HG03460 (cell line): Measurements from ENCODE around the gene ARL11.
"Not testable (repeated sequence)": the region's sequence is repeated elsewhere in the genome, so short reads cannot be mapped to it uniquely, and the experiment has no call there.

Experiments used
- ATAC-seq: cut with Tn5 transposase; IDR thresholded peaks from one replicate; pipeline ENCODE4 v1.9.1; 2021; ENCODE audit not compliant: unreplicated experiment

ARL11 gene

DNA sequence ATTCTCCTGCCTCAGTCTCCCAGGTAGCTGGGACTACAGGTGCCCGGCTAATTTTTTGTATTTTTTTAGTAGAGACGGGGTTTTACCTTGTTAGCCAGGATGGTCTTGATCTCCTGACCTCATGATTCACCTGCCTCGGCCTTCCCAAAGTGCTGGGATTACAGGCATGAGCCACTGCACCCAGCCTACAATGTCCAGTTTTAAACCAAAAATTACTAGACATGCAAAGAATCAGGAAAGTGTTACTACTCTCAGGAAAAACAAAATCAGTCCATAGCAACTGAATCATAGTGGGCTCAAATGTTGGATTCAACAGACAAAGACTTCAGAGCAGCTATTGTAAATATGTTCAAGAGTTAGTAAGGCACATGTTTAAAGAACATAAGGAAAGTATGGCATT is 16.3 kb upstream of the ARL11 start:
- ATAC-seq = not testable (repeated sequence)

DNA sequence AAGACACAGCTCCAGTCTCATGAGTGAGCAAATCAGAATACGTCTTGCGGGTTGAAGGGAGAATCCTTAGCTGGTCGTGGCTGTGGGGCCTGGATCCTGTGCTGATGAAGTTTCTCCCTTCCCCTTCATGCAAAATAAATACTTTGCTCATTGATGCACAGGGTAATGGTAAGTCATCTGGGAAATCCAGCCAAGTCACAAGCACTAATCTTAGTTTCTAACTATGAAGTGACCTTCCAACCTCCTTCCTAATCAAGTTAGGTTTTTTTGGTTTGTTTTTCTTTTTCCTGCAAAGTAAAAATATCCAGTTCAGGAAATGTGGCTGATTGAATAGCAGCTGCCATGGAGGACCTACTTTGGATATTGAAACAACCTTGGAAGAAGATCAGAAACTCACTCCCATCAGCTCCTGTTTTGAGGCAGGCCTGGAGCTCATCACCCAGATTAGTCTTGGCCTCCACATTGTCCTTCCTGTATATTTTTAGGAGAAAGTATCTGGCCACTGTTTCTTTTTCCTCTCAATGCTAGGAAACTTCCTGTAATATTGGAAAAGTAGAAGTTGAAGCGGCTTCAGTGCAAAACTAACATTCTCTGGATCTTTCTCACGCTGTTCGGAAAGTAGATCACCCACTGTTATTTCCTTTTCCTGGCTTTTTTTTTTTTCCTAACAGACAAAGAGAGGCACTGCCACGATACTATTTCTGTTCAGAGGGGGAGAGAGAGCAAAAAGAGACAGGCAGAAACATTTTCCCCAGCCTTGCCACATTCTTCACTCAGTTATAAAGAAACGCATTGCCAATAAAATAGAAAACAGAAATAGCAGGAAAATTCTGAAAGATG is 12.3 kb upstream of the ARL11 start:
- ATAC-seq = no peak

DNA sequence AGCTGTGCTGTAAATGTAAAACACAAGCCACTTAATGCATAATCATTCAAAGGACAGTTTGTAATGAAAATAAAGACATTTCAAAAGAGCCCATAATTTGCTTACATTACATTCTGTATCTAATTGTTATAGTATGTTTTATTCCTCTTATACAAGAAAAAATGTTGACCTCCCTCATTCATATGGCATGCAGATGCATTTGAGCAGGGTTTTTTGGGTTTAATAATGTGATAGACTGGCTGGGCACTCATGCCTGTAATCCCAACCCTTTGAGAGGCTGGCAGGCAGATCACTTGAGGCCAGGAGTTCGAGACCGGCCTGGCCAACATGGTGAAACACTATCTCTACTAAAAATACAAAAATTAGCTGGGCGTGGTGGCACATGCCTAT is 11.6 kb upstream of the ARL11 start:
- no peak for ATAC-seq

DNA sequence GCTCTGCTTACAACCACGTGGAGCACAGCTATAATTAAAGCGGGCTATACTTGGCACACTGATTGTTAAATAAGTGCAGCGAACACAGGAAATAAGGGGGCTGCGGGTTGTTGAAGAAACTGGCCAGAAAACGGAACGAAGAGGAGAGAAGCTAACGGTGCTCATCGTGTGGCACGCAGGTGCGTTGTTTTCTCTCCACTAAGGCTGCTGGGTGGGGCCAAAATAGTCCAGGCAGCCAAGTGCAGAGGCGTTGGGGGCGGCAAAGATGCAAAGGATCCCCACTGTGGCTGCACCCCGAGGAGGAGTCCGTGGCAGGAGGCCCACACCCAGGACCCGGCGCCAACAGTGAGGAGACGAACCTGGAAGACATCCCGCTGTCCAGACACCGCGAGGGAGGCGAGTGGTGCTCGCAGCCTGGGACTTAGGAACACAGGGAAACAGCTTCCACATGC is 8.1 kb upstream of the ARL11 start:
- no peak for ATAC-seq

DNA sequence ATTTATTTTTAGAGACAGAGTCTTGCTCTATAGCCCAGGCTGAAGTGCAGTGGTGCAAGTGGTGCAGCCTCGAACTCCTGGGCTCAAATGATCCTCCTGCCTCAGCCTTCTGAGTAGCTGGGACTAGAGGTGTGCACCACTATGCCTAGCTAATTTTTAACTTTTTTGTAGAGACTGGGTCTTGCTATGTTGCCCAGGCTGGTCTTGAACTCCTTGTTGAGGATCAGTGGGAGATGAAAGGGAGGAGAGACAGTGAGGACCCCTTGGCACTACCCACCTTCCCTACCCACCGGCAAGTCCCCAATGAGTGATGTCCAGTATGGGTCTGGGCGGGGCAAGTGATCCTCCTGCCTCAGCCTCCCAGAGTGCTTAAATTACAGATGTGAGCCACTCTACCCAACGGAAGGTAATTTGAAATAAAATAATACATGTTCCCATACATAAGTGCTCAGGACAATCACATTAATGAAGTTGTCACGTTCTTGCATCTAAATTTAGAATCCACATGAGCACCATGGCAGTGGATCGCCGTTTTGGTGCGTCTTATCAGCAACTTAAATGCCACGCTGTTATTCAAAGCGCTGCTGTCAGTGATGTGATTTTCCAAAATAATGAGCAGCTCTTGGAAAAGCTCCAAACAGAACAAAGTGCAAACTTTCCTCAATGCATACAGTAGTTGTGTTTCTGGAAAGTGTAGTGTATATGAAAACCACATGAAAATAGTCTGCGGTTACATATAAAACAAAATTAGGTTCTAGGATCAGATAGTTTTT is 5.9 kb upstream of the ARL11 start:
- no peak for ATAC-seq

DNA sequence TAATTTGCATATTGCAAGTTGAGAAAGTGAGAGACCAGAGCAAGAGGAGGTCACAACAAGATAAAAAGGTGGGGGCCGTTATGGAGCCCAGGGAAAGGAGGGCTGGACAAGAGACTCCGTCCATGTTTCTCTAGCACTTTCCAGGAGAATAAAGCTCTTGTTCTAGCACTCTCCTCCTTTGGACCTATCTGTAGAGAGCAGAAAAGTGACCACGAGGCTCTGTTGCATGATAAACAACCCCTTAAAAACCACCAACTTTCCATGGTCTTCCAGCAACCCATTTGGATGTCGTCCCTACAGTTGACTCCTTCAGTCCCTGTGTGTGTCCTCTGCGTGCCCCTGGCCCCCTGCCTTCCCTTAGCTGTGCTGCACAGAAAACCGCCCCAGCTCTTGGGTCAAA is 4.1 kb upstream of the ARL11 start:
- no peak for ATAC-seq

DNA sequence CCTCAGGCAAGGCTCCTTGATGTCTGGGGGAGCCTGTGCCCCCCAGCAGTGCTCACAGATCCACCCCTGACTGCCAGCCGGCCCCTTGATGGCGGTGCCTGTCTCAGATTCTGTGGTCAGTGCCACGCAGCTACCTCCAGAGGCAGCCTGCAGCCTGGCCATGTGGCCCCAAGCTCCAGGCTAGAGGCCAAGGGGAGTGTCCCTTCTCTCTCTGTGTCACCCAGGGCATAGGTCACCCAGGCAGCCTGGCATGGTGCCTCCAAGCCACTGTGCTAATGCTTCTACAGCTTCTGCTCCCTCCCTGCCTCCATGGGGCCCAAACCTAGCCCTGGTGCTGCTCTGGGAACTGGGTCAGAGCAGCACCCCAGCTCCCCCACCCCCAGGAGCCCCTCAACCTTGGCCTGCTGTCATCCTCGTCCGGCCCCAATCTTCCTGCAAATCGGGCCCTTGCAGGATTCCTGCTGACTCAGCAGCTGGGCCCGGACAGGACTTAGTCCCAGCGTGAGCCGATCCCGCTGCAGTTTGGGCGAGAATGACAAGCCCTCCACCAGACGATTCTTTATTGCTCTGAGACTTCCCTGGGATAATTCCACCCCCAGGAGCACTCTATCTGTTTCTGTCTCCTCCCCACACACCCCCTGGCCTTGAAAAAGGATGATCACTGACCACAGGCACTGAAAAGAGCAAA is 2.8 kb upstream of the ARL11 start:
- ATAC-seq = no peak

DNA sequence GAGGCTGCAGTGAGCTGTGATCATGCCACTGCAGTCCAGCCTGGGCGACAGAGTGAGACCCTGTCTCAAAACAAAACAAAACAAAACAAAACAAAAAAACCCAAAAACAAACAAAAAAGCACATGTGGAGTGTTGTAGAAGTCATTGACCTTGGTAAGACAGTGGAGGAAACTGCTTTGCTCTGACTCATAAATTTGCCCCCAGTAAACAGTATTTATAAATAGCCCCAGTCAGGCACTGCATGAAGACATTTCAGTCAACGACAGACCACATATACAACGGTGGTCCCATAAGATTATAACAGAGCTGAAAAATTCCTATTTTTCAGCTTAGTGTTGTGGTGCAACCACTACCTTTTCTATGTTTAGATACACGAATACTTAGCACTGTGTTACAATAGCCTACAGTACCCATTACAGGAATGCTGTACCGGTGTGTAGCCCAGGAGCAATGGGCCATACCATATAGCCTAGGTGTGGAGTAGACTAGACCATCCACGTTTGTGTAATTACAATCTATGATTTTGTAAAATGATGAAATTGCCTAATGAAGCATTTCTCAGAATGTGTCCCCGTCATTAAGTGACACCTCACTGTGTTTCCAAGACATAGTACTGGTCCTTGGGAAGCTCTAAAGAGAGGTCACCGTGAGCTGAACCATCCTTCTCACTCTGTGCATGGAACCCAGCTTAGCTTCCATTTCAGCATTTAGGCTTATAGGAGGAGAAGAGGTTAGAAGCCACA is 1.1 kb downstream of the ARL11 start:
- ATAC-seq = no peak

DNA sequence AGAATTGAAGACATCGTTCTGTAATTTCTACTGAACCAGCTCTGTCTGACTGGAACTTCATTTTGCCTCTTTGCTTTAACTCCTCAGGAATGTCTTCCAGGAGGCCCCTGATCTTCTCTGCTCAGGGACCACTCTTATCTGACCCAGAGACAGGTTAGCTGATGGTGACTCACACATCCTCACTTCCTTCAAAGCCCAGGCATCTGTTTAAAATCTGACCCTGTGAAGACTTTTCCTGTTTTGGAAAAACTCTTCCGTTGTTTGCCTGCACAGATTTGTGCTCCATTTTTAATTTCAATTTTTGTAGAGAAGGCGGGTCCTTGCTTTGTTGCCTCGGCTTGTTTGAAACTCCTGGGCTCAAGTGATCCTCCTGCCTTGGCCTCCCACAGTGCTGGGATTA is 1.6 kb downstream of the ARL11 start:
- no peak for ATAC-seq

DNA sequence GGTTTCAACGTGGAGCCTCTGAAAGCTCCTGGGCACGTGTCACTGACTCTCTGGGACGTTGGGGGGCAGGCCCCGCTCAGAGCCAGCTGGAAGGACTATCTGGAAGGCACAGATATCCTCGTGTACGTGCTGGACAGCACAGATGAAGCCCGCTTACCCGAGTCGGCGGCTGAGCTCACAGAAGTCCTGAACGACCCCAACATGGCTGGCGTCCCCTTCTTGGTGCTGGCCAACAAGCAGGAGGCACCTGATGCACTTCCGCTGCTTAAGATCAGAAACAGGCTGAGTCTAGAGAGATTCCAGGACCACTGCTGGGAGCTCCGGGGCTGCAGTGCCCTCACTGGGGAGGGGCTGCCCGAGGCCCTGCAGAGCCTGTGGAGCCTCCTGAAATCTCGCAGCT is 2.3 kb downstream of the ARL11 start:
- no peak for ATAC-seq

DNA sequence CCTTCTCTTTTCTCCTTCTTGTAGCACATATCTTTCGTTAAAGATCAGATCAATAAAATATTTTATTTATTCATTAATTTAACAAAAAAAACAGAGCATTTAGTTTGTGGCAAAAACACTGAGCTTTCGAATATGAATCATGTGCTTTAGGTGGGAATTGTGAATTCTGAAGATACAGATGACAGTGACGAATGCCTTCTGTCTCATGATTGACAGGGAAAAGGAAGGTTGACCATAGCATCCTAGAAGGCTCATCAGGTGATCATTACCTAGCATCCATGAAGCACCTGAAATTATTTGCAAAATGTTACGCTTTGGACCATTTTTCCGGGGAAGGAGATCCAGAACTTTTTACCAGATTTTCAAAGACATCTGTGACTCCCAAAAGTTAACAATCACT is 3.8 kb downstream of the ARL11 start:
- no peak for ATAC-seq

DNA sequence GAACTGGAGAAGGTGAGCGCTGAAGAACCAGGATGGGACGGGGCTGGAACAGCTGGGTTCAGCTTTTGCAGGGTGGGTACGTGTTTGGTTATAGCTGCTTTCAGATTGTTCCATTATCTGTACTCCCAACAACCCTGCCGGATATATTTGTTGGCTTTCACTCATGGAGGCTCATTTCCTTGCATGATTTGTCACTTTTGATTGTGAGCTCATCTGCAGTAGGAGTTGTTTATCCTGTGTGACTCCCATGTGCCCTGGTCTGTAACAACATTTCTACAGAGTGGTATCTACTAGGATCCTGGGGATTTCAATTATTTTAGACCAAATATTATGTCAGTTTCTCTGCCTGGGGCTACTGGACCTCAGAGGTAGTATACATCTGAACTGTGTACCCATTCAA is 5.4 kb downstream of the ARL11 start:
- no peak for ATAC-seq

DNA sequence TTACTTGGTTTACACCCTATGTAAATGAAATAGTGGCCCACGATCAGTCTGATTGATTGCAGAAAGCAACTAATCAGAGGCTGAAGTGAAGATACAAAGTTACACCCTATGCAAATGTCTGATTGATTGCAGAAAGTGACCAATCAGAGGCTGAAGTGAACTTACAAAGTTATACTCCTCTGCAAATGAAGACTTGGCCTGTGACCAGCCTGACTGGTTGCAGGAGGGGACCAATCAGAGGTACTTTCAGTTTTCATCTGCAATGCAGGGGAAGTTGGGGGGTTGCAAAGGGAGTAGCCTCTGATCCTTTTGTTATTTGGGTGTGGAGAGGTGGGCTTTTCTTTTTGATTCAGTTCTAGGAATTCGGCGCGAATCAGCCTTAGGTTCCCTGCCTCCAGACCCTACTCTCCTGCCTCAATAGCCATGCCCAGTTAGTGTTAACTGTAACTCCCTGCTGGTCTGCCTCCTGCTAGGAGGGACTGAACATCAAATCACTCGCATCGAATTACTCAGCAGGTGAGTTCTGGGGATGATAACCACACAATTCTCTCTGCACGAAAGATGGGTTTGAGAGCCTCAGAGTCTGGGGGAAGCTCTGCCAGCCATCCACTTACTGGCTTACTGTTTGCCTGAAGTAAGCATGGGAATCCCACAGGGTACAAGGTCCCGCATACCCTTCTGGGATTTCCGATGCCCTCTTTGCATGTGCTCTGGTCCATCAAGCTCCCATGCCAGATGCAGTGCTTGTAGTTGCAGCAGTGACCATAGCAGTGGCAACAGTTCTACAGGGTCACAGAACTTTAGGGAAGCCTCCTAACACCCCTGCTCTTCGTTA is 7.5 kb downstream of the ARL11 start:
- ATAC-seq = peak; percentile 64

DNA sequence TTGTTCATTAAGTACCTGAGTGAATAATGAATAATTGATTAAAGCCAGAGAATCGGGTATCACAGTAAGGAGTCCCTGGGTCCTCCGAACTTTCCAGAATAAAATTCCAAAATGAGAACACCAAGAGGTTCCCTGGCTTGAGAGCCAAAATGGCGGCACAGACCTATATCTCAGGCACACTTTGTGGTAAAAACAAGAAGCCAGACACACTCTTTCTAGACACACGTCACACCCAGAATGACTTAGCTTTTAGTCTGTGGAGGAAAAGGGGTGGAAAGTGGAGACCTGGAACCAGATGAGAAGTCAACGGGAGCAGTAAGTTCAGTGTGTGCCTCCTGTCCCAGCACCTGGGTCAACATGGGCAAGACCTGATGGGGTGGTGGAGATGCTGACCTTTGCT is 8.4 kb downstream of the ARL11 start:
- no peak for ATAC-seq

DNA sequence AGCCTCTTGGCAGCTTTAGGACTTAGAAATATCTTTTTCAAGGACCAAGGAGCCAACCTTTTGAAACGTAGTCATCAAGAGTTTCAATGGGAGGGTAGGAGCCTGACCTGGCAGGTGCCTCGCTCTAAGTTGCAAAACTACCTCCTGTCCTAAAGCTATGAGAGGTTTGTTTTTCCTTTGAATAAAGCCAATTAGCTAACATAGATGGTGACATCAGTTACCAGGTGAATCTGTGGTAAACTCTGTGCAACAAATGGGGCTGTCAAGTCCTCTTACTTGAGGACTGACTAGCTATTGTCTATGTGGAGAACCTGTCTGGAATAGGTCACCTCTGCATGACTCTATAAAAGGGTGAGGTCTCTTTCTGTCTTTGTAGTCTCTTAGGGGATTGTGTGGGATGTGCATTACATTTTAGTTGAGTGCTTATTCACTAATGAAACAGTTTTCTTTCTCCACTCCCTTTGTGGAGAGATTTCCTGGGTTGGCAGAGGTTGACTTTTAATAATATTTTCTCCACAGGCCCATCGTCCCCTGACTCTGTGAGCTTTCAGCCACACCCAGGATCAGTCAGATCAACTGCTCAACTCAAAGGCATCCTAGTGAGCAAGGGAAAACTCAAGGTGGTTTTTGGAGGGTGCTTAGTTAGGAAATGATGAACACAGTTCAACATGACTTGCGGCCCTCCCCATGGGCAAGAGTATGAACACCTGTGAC is 9.9 kb downstream of the ARL11 start:
- ATAC-seq = no peak

DNA sequence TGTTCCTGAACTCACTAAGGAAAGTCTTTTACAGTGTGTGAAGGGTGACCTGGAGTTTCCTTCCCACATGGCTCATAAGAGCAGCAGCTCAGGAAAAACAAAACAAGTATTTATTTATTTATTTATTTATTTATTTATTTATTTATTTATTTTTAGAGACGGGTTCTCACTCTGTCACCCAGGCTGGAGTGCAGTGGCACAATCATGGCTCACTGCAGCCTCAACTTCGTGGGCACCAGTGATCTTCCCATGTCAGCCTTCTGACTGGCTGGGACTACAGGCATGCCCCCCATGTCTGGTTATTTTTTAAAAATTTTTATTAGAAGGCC is 10.4 kb downstream of the ARL11 start:
- no peak for ATAC-seq

DNA sequence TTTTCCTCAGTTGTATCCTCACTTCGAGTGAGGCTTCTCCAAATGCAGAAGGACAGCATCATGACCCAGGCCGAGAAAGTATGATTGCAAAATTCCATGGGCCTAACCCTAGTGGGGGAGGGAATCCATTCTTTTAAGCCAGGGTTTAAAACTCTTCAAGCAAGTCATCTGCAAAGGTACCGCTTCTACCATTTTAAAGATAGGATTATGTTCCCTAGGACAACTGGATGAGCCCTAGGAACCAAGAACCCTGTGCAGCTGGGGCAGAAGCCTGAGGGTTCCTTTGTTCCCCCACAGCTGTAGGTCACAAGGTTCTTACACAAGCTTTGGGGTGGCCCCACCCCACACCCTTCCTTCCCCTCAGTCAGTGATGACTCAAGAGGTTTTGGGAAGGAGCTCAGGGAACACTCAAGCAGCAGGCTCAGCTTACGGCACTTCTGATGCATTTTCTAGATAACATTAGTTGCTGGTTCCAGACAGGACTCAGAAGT is 13.5 kb downstream of the ARL11 start:
- ATAC-seq = no peak

DNA sequence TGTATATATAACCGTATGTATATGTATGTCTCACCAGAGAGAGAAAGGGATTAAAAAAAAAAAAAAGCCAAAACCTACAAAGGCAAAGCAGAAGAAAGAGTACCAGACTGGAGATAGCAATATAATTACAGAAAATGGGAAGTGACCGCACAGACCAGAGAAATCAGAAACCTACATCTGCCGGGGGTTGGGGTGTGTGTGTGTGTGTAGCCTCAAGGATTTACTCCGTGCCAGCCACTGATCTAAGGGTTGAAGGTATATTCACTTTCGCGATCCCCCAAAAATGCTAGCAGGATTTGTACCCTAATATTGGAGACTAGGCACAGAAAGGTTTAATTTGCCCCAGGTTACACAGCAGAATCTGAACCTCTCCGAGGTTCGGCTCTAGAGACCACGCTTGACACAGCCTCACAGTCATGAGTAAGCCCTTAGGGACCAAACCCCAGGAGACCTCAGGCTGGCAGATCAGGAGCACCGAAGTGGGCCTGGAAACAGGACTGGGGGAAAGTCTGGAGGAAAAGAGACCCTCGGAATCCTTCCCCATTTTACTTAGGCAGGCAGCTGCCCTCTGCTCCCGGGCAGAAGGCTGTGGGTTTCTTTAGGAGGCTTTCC is 14.8 kb downstream of the ARL11 start:
- no peak for ATAC-seq

DNA sequence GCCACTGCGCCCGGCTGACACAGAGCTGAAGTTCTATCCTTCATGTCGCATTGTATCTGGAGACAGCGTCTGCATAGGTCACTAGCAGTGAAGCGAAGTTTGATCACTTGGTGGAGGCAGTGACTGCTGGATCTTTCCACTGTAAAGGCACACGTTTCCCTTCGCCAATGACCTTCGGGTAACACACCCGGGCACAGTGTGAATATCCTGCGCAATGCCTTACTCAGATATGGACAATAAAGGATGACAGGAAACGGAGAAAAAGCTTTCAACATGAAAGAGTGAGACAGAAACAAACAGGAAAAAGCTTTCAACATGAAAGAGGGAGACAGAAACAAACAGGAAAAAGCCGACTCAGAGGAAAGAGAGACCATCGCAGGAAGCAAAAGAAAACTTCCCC is 17.1 kb downstream of the ARL11 start:
- no peak for ATAC-seq
